GM21423 (cell line): ENCODE results near the gene KIF17.
"Not testable (repeated sequence)": the region's sequence is repeated elsewhere in the genome, so short reads cannot be mapped to it uniquely, and the experiment has no call there.

Experiments used
- ATAC-seq: cut with Tn5 transposase; IDR thresholded peaks from one replicate; pipeline ENCODE4 v1.9.1; 2021; ENCODE audit warnings: mild to moderate bottlenecking, moderate library complexity; ENCODE audit not compliant: unreplicated experiment

KIF17 gene

DNA sequence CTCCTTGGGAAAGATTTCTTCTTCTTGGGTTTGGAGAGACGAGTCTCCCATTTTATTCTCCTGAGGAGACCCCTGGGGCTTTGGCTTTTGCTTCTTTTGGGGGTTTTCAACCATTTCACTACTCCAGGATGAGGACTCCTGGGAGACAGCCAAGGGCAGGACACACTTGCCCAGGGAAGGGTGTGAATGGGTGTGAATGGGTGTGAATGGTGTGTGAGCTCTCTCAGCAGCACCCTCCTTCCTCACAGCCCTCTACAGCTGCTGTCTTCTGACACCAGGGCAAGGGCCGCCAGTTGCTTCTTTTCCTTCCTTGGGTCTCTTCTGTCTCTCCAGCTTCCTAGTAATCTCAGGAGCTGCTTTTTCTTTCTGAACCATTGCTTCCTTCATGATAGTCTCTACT lies 24.2 kb downstream of the KIF17 start:
- ATAC-seq, result no peak

DNA sequence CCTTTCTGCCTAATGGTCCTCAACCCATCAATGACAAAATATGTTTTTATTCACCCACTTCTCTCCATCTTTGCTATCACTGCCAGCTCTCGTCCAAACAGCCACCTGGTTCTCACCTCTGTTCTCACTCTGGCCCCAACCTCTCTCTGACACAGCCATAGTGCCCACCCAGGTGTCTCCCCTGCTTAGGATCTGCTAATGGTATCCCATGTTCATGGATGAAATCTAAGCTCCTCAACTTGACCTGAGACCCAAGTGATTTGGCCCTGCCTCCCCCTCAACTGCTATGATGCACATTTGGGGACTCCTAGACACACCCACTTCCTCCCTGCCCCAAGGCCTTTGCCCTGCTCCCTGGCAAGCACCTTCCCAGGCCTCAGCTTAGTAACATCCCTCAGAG lies 25.9 kb downstream of the KIF17 start:
- ATAC-seq, result no peak

DNA sequence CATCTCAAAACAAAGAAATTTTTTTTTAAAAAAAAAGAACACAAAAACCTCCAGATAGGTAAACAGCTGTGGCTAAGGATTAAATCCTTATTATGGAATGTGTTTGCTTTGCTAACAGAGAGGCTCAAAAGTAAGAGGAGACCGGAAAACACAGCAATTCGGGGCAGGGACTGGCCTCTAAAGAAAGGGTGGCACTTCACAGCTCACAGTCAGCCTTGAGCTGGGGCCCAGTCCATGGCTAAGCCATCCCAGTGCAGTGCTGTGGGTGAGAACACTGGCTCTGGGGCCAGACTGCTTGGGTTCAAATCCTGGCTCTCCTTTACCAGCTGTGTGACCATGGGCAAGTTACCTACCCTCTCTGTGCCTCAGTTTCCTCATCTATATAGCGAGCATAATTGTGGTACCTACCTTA lies 28.2 kb downstream of the KIF17 start:
- ATAC-seq, result no peak

DNA sequence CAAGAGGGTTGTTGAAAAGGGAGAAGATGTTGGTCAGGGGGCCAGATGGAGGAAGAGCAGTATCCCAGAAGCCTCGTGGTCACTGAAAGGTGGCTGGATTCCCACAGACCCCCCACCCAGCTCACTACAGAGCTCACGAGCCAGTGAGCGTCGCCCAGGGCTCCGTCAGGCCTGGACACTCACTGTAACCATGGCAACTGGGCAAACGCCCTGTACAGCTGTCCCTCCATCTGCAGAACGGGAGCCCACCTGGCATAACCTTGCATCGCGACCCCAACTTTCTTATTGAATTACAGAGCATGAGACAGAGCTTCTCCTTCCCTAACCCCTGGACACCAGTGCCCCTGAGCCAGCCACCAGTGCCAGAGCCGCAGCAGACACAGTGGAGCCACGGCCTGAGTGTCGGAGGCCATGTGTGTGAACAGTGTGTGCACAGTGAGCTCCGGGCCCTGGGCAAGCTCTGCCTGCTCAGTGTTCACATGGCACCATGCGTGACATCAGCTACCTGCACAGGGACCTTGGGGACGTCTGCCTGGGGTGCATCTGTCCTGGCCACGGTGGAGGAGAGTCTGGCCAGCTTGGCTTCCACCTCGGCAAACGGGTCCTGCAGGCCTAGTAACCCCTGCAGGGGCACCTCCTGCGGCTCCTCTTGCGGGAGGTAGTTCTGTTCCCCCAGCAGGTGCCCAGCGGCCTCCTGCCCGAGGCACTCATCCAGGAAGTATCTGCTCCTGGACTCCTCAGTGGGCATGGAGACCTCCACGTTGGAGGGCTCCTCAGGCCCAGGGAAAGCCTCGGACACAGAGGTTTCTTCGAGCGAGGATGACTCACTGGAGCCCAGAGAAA lies 30.7 kb downstream of the KIF17 start:
- ATAC-seq, result no peak

GRCh38 chr1:20685741-20686140 lies 32.1 kb downstream of the KIF17 start:
- no peak for ATAC-seq

GRCh38 chr1:20685099-20685662 lies 32.6 kb downstream of the KIF17 start:
- no peak for ATAC-seq

GRCh38 chr1:20684651-20685050 lies 33.2 kb downstream of the KIF17 start:
- no peak for ATAC-seq

- ATAC-seq, result no peak
Measured at GRCh38 chr1:20684050-20684620, 33.7 kb downstream of the KIF17 start.

DNA sequence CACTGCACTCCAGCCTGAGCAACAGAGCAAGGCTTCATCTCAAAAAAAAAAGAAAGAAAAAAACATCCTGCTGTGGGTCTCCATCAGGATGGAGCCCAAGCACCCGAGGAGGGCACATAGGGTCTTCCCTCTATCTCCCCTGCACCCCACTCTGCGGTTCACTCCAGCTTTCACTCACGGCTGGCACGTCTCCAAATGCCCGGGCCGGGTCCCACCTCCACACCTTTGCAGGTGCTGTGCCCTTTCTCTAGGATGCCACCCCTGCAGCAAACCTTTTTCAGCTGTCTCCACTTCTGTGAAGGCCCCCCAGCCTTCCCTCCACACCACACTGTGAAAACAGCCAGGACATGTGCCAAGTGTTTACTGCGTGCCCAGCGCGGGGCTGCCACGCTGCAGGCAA lies 34.2 kb downstream of the KIF17 start:
- ATAC-seq, result no peak

DNA sequence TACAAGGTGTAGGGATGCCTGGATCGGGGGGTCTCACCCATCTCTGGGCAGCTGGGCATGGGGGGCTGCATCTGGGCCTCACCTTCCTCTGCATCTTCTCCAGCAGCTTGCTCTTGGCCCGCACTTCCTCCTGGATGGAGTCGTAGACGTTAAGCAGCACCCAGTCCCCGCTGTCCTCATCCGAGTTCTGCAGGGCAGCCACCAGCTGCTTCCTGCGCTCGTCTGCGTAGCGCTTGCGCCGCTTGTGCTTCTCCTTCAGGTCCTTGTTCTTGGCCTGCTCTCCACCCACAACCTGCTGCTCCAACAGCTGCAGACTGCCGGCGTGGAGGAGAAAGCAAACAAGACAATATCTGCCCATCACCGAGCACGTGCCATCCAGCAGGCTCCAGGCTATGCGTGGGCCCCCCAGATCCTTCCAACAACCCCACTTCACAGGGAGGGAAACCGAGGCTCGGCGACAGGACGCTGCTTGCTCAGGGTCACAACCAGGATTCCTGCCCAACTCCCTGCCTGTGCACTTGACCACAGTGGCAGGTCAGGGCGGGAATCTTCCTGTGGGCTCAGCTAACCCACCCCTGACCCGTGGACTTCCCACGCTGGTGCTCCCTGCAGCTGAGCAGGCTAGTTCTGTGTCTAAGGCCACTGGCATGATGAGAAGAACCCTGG lies 35.1 kb downstream of the KIF17 start:
- ATAC-seq, result no peak

- no peak for ATAC-seq
Measured at GRCh38 chr1:20681999-20682398, 35.8 kb downstream of the KIF17 start.

DNA sequence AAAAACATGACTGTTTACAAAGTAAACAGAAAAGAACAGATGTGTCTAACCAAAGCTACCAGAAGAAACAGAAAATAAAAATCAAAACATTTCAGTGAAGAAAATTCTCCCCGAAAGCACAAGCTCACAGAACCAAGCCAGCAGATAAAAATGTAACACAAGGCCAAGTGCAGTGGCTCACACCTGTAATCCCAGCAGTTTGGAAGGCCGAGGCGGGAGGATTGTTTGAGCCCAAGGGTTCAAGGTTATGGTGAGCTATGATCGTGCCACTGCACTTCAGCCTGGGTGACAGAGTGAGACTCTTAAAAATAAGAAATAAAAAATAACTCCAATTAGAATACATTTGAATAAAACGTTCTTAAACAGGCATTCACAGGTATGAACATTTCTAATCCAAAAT lies 37.5 kb downstream of the KIF17 start:
- no peak for ATAC-seq

DNA sequence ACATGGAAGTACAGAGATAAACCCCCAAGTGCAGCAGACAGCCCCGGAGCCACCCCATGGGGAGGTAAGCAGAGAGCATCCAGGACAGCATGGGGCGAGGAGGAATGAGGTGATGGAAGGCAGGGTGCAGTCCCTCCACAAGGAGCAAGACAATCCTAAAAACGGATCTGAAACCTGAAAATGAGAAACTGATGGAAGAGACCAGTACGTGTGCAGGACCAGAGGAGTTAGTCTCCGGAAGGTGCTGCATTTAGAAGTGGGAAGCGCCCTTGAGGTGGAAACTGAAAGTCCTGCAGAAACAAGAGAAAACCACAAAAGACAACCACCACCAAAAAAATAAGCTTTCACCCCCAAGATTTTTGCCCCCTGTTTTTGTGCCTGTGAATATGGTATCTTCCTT lies 39.2 kb downstream of the KIF17 start:
- ATAC-seq, result no peak

GRCh38 chr1:20673626-20674025 lies 44.2 kb downstream of the KIF17 start:
- ATAC-seq, result not testable (repeated sequence)

DNA sequence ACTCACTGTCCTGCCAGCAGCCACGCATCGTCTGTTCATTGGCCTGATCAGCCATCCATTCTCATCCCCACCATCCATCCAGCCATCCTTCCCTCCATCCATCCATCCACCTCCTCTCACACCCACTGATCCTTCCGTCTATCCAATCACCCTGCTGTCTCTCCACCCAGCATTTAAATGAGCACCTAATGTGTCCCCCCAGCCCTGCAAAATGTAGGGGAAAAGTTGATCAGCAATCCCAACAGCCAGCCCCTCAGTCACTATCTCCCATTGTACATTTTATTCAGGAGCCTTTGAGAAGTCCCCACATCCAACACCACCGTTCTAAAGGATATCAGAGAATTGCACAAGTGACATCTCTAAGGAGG lies 45.6 kb downstream of the KIF17 start:
- no peak for ATAC-seq

GRCh38 chr1:20670936-20671335 lies 46.9 kb downstream of the KIF17 start:
- ATAC-seq, result no peak

DNA sequence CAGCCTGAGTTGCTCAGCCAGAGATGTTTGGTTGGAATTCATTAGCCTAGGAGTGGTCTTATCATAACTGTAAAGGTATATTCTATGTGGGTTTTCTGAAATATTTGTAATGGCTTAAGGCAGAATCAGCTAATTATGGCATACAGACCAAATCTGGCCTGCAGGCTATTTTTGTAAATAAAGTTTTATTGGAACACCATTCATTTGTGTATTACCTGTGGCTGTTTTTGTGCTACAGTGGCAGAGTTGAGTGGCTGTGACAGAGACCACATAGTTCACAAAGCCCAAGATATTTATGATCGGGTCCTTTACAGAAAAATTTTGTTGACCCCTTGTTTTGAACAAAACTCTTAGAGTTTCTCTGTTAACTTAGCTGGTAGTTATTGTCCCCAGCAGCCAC lies 49.2 kb downstream of the KIF17 start:
- no peak for ATAC-seq

- ATAC-seq, result no peak
Measured at GRCh38 chr1:20666804-20667203, 51.0 kb downstream of the KIF17 start.

- no peak for ATAC-seq
Measured at GRCh38 chr1:20666146-20666545, 51.7 kb downstream of the KIF17 start.

DNA sequence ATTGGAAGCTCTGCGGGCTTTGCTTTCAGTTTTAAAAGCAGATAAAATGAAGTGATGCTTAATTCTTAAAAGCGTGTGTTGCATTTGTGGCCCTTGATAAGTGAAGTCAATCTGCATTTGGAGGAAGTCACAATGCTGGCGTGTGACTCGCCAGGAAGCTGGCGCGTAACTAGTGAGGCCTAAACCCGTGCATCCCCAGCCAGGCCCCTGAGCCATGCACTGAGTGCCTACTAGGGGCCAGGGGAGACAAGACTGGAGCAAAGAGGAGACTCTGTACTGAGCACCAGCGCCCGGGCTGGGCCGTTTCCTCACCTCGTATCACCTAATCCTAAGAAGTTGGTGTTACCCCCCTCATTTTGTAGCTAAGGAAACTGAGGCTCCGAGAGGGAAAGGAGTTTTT lies 52.1 kb downstream of the KIF17 start:
- no peak for ATAC-seq

DNA sequence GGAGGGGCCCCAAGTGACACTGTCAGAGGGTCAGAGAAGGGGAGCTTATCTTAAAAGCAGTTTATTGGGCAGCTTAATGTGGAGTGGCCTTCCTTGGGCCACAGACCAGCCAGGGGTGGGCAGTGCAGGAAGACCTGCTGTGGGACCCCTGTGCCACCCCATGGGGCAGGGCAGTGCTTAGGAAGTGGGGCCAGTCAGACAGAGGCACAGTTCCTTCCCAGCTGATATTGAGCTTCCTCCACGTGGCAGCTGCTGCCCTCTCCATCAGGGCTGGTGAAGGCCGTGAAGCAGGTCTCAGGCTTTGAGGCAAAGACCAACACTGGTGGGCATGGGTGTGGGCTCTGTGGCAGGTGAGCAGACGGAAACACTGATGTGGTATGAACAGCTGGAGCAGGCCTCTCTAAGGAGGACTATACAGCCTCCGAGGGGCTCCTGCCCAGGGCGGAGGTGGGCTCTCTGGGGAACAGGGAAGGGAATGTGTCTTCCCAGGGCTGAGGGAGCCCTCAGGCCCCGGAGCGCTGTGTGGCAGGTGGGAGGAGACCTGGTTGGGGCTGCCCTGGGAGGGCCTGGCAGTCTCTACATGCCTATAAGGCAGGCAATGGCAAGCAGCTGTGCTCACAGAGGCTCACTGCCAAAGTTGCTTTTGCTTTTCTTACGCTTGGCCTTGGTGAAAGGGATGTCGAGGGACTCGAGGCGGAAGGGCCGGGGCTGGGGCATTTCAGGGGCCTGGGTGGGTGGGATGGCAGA lies 53.7 kb downstream of the KIF17 start:
- ATAC-seq, result no peak
